Muscle of arm (tissue), 12 donors: ENCODE results near the gene NLN. TPM values are rescaled to one million over a fixed set of nuclear protein-coding genes. Genes with fewer than 3 reads are reported as not detected.
"Not testable (repeated sequence)": the region's sequence is repeated elsewhere in the genome, so short reads cannot be mapped to it uniquely, and the experiment has no call there.

Source experiments
- DNase-seq: peaks from one replicate; pipeline ENCODE4 v3.0.0-alpha.2; 2013
- polyA plus RNA-seq, 12 donors: library from polyadenylated mRNA; unstranded; fragments of 120-200 nt; gene quantifications; one replicate each; pipeline ENCODE4 v1.2.1, GENCODE V29; 2013; ENCODE audit not compliant: insufficient read length in 12 of 12

NLN gene
- polyA plus RNA-seq, 12 donors: 5.7 to 24.7 (median 20.7) TPM; not detected in 1

DNA sequence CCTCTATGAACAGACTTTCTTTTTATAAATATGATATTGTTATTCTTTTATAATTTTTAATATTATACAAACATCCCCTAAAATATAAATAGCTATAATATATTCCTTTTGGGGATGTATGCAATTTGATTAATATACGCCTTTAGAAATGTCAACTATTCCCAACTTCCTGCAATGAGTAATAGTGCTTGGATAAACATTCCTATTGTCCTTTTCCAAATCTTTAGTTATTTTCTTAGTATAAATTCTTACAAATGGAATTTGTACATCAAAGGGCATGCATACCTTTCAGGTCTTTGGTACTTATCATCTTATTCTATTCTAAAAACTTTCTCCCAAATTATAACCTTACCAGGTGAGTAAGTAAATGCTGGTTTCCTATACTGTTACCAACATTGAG, 6.2 kb downstream of the NLN start:
- no peak for DNase-seq

- DNase-seq: no peak
These were observed 8.9 kb downstream of the NLN start for GRCh38 chr5:65730910-65731309.

- not testable (repeated sequence) for DNase-seq
These were observed 10.0 kb downstream of the NLN start for GRCh38 chr5:65732046-65732445.

DNA sequence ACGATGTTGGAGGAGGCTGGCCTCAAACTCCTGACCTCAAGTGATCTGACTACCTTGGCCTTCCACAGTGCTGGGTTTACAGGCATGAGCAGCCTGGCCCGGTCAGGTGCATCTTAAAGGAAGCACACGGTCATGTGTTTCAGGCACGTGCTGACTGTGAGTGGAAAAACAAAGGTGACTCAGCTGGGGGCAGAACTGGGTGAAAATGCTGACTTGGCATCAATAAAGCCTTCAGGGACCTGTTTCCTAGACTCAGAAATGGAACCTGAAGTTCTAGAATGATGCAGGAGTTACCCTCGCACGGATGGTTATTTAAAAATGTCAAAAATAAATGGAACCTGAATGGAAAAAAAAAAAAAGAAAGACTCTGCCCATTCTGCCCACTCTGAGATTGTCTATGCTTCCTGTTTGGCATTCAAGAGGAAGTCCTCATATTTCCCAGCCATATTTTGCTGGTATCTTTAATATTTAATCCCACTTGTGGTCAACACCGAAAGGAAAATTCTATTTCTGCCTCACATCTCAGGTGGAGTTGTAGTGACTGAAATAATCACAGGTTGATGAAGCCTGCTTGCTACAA, 12.3 kb downstream of the NLN start:
- not testable (repeated sequence) for DNase-seq

GRCh38 chr5:65734921-65735320, 12.9 kb downstream of the NLN start:
- no peak for DNase-seq

DNA sequence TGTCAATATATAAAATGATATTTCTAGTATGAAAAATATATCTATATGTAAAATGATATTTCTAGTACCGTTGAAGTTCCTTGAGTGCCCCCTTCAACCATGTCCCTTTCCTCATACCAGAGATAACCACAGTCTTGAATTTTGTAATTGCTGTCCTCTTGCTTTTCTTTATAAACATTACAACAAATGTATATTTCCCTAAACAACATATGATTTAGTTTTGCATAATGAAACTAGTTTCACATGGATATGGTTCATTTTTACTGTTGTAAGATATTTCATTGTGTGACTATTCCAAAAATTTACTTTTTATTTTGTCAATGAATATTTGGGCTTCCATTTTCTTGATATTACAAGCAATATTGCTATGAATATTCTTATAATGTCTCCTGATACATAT, 14.0 kb downstream of the NLN start:
- no peak for DNase-seq

- DNase-seq: no peak
These were observed 15.8 kb downstream of the NLN start for GRCh38 chr5:65737842-65738241.

DNA sequence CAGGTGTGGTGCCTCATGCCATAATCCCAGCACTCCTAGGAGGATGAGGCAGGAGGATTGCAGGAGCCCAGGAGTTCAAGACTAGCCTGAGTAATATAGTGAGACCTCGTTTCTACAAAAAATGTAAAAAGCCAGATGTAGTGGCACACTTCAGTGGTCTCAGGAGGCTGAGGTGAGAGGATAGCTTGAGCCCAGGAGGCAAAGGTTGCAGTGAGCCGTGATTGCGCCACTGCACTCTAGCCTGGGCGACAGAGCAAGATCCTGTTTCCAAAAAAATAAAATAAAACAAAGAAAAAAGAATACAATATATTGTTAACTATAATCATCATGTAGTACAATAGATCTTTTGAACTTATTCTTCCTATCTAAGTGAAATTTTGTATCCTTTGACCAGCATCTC, 16.3 kb downstream of the NLN start:
- no peak for DNase-seq

DNA sequence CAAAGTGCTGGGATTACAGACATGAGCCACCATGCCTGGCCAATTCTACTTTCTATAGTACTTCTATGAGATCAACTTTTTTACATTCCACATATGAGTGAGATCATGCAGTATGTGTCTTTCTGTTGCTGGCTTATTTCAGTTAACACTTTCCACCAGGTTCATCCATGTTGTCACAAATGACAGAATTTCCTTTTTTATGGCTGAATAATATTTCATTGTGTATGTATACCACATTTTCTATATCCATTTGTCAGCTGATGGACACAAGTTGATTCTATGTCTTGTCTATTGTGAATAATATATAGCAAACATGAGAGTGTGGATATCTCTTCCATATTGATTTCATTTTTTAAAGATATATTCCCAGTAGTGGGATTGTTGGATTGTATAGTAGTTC, 17.2 kb downstream of the NLN start:
- no peak for DNase-seq

DNA sequence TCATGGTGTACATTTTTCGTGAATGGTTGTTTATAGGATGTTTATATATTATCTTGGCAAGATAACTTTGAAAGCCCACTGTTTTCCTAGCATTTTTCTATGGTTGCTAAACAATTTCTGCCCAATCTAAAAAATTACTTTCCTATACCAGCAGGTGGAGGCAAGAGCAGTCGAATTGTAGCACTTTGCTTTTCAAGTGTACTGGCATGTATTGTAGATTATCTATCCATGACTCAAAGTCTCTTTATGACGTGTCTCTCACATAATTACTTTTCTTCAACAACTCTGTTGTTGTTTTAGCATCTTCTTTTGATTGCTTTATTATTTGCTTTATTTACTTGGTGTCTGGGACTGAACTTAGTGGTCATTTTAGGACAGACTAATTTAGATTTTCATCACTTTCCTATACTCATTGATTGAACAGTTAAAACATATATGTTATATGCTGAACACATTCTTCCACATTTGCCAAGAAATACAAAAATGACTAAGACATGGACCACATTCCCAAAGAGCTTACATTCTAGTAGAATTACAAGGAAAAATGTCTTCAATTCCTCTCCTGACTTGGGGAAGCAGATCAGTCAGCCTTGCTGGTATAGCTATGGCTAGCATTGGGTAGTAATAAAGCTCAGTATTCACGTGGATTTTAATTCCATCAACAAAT, 20.7 kb downstream of the NLN start:
- peak; percentile 22 for DNase-seq

DNA sequence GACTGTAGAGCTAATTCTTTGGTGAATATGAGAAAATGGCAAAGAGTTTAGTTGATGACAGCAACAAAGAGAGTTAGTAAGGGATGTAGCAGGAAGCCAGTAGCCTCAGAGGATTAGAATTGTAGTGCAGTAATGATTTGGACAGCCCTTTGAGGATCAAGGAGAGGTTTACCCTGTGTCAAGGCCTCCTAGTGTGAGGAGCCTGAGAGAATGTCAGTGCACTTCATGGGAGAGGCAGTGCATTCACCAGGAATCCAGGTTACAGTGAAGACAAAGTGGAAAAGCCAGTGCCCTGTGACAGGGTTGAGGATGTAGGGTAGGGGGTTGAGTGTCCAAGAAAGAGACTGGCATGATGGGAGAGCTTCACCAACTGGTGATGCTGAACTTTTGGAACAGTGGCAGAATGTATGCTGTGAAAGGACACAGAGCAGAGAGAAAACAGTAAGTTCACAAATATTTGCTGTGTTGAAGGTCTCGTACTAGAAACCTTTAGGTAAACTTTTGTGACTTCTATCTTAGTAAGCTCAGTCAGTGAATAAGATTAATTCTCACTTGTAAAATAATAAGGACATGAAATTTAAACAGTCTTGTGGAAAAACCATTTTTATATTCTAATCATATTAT, 27.3 kb downstream of the NLN start:
- DNase-seq: no peak

DNA sequence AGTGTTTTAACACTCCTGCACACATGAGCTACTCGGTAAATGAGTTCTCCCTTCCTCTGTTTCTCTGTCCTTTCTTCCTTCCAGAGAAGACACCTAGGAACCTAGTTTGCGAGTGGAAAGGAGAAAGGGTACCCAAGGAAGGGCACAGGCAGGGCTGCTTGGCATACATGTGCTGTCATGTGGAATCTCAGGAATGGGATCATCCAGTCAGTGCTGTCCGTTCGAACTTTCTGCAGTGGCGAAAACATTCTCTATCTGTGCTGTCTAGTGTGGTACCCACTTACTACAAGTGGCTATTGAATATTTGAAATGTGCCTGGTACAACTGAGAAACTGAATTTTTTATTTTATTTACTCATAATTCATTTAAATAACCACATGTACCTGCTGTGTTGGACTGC, 28.0 kb downstream of the NLN start:
- DNase-seq: no peak

- no peak for DNase-seq
These were observed 28.9 kb downstream of the NLN start for GRCh38 chr5:65750938-65751337.

- no peak for DNase-seq
These were observed 31.2 kb downstream of the NLN start for GRCh38 chr5:65753189-65753588.

GRCh38 chr5:65758546-65759144, 36.6 kb downstream of the NLN start:
- no peak for DNase-seq

DNA sequence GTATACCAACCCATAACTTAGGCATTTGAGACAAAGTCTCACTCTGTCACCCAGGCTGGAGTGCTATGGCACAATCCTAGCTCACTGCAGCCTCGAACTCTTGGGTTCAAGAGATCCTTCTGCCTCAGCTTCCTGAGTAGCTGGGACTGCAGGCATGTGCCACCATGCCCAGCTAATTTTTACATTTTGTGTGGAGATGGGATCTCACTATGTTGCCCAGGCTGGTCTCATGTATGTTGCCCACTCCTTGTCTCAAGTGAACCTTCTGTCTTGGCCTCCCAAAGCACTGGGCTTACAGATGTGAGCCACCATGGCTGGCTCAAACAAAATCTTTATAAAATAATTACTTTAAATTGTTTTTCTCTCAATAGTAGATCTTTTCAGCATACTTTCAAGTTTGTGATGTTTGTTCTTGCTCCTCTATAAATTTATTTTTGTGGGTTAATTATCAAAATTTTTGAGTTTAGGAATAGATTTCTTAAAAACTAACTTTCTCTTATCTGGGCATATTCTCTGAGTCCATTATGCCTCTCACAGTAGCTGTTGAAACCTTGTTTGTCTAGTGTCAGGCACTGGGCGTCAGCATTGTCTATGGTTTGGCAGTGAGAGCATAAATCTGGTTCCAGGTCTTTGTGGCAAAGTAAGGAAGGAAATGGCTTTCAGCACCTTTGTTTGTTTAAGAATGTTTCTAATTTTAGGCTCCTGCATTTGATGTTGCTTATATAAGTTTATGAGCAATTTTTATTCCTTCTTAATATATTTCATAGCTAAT, 38.7 kb downstream of the NLN start:
- DNase-seq: no peak

DNA sequence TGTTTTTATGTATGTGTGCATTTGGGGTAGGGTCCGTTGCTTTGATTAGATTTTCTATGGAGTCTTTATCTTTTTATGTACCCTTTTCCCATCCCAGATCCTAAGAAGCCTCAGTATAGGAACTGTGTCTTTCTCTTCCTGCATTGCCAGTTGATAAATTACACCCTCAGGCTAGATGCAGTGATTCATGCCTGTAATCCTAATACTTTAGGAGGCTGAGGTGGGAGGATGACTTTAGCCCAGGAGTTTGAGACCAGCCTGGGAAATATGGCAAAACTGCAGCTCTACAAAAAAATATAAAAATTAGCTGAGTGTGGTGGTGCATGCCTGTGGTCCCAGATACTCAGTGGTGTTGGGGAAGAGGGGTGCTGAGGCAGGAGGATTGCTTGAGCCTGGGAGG, 40.2 kb downstream of the NLN start:
- DNase-seq: no peak

DNA sequence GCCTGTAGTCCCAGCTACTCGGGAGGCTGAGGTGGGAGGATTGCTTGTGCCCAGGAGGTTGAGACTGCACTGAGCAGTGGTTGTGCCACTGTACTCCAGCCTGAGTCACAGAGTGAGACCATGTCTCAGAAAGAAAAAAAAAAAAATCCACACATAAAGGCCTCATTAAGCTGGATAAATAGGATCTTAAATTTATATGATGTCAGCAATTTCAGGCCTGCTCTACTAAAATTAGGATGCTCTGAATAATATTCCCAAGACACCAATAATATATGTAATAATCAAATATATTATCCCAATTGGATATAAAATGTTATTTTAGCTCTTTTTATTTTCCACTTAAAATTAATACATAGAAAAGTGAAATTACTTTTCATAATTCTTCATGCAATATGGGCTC, 43.6 kb downstream of the NLN start:
- no peak for DNase-seq

DNA sequence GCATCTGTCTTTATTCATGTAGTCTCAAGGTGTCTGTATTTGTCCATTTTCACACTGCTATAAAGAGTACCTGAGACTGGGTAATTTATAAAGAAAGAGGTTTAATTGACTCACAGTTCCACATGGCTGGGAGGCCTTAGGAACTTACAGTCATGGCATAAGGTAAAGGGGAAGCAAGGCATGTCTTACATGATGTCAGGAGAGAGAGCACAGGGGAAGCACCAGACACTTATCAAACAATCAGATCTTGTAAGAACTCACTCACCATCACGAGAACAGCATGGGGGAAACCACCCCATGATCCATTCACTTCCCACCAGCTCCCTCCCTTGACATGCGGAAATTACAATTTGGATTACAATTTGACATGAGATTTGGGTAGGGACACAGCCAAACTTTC, 44.2 kb downstream of the NLN start:
- no peak for DNase-seq

- DNase-seq: no peak
These were observed 44.8 kb downstream of the NLN start for GRCh38 chr5:65766781-65767180.

GRCh38 chr5:65767565-65767964, 45.6 kb downstream of the NLN start:
- DNase-seq: no peak

- no peak for DNase-seq
These were observed 46.8 kb downstream of the NLN start for GRCh38 chr5:65768723-65769346.
